ENCODE measurements around the gene SRPK3.

The SRPK3 gene

GRCh38 chrX:153831429-153832150, 50.7 kb downstream of the SRPK3 start:
- DNase-seq (ENCODE audit: low spot score), result no peak

DNA sequence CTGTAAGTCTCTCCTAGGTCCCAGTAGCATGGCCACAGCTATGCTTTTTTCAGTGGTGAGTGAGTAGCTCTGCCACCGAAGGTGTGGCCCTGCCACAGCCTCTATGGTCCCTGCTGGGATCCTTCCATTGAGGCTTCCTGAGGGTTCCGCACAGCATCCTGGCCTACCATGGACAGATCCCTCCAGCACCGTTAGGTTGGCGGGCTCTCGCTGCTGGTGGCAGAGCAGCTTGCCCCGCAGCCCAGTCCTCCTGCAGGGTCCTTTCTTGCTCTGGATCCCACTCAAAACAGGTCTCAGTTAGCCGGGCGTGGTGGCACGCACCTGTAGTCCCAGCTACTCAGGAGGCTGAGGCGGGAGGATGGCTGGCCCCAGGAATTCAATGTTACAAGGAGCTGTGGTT, 51.9 kb downstream of the SRPK3 start:
- DNase-seq (ENCODE audit: low spot score), result no peak

All from HuH-7.5 (cell line).